K562 (cell line): ENCODE data around the gene RPS6KA2. TPM values are rescaled to one million over a fixed set of nuclear protein-coding genes. Genes with fewer than 3 reads are reported as not detected.

ENCODE experiments used
- ATAC-seq: fragments of 200-7000 bp; cut with Tn5 transposase; 3 replicates; pipeline ENCODE4 v1.9.1; 2020; ENCODE audit warnings: moderate library complexity
- BruUV-seq: library from RNA; stranded (reverse); fragments of 400-500 nt; replicated peaks from 2 replicates; lab custom pipeline; 2021; lab: Mats Ljungman, UMichigan
- CTCF ChIA-PET: fragments of 300-600 bp; formaldehyde crosslinking; extraction: SDS; loops from one replicate; lab custom pipeline; 2021; ENCODE audit warnings: low intra/inter-chr PET ratio; lab: Yijun Ruan, JAX
- POLR2A ChIA-PET: fragments of 300-600, 350-650 bp; sonication (Branson Sonifier 250); formaldehyde crosslinking; extraction: SDS; loops from one replicate; lab custom pipeline; 2021; ENCODE audit warnings: antibody characterized with exemption, inconsistent platforms; lab: Yijun Ruan, JAX
- DNase-seq, 4 experiments: peaks; one replicate each; pipeline versions ENCODE4 v3.0.0 to v3.0.0-alpha.2; 2011 to 2018; ENCODE audit warnings: low spot score in 3 of 4, mixed read lengths in 3 of 4; ENCODE audit errors: extremely low read depth in 1 of 4
- FAIRE-seq: peaks from 2 replicates; lab custom pipeline; 2011; peaks lifted over from hg19 to GRCh38; lab: Jason Lieb, UNC
- H2AFZ ChIP-seq: 2 replicates; pipeline ENCODE4 v1.6.0; 2011; ENCODE audit warnings: low read depth, low read length, control low read depth, inconsistent platforms
- H3K27ac ChIP-seq: fragments of 200-600 bp; 3 replicates; pipeline ENCODE4 v1.8.0; 2011; ENCODE audit warnings: low read depth, mild to moderate bottlenecking, control low read depth, inconsistent platforms, low read length, moderate library complexity, mixed read lengths; ENCODE audit errors: extremely low read depth
- H3K27me3 ChIP-seq, 2 experiments: fragments of 300-600 bp in 1 of 2; 2 replicates in 1 of 2; 3 replicates in 1 of 2; pipeline versions ENCODE4 v1.6.0 to v1.8.0; 2011; ENCODE audit warnings: inconsistent platforms in 2 of 2, low read length in 2 of 2, mild to moderate bottlenecking in 1 of 2, mixed read lengths in 1 of 2, moderate library complexity in 1 of 2; ENCODE audit not compliant: control insufficient read depth in 2 of 2, insufficient read depth in 2 of 2
- H3K36me3 ChIP-seq: fragments of 300-600 bp; 3 replicates; pipeline ENCODE4 v1.8.0; 2011; ENCODE audit warnings: mild to moderate bottlenecking, low read length, inconsistent platforms; ENCODE audit not compliant: control insufficient read depth, insufficient read depth
- H3K4me1 ChIP-seq, 2 experiments: fragments of 200-600 bp in 1 of 2; replicated peaks in 1 of 2; 2 replicates in 1 of 2; 3 replicates in 1 of 2; pipeline versions ENCODE4 v1.5.1 to v1.8.0; 2011; ENCODE audit warnings: inconsistent platforms in 2 of 2, low read length in 2 of 2, mild to moderate bottlenecking in 1 of 2, mixed read lengths in 1 of 2, moderate library complexity in 1 of 2; ENCODE audit not compliant: control insufficient read depth in 2 of 2, insufficient read depth in 2 of 2
- H3K4me2 ChIP-seq: 2 replicates; pipeline ENCODE4 v1.6.1; 2011; ENCODE audit warnings: low read length, control low read depth, inconsistent platforms, mixed read lengths; ENCODE audit not compliant: insufficient read depth
- H3K4me3 ChIP-seq: fragments of 200-600 bp; sonication (generic), shearing (Covaris generic); 2 replicates; pipeline ENCODE4 v1.5.1; 2016; ENCODE audit warnings: control low read depth, inconsistent platforms
- H3K79me2 ChIP-seq: fragments of 200-600 bp; 3 replicates; pipeline ENCODE4 v1.8.0; 2011; ENCODE audit warnings: low read length, inconsistent platforms; ENCODE audit not compliant: control insufficient read depth, insufficient read depth
- H3K9ac ChIP-seq, 2 experiments: 2 replicates each; pipeline versions ENCODE4 v1.6.0 to v1.6.1; 2011; ENCODE audit warnings: low read depth in 2 of 2, low read length in 2 of 2, control low read depth in 1 of 2, inconsistent platforms in 1 of 2, mild to moderate bottlenecking in 1 of 2, mixed read lengths in 1 of 2; ENCODE audit not compliant: insufficient read depth in 1 of 2
- H3K9me1 ChIP-seq: one replicate; pipeline ENCODE4 v1.6.0; 2011; ENCODE audit warnings: inconsistent platforms, mild to moderate bottlenecking, low read length, moderate library complexity; ENCODE audit not compliant: control insufficient read depth, insufficient read depth
- H3K9me3 ChIP-seq: replicated peaks from 2 replicates; pipeline ENCODE4 v1.5.1; 2011; ENCODE audit warnings: low read depth, low read length, inconsistent platforms; ENCODE audit not compliant: control insufficient read depth, insufficient read depth
- H4K20me1 ChIP-seq: replicated peaks from 2 replicates; pipeline ENCODE4 v1.6.1; 2011; ENCODE audit warnings: low read length, inconsistent platforms, mixed read lengths; ENCODE audit not compliant: control insufficient read depth, insufficient read depth
- EHMT2 ChIP-seq: fragments of 450-650 bp; IDR thresholded peaks from 2 replicates; pipeline ENCODE4 v1.6.1; 2018; ENCODE audit warnings: antibody characterized with exemption
- EP400 ChIP-seq: fragments of 450-650 bp; IDR thresholded peaks from 2 replicates; pipeline ENCODE4 v1.6.1; 2017; ENCODE audit warnings: antibody characterized with exemption, mild to moderate bottlenecking, moderate library complexity
- SAFB ChIP-seq: fragments of 200-400 bp; formaldehyde crosslinking; IDR thresholded peaks from 2 replicates; pipeline ENCODE4 v1.6.1; 2017; ENCODE audit warnings: low read depth, low read length, borderline replicate concordance
- SMARCA5 ChIP-seq: fragments of 450-650 bp; IDR thresholded peaks from 2 replicates; pipeline ENCODE4 v1.6.1; 2016
- ZNF134 ChIP-seq: fragments of 250-450 bp; sonication (Bioruptor Pico); conservative IDR thresholded peaks from 2 replicates; pipeline ENCODE4 v1.4.0; 2020
- WGBS: fragments of 100-300 bp; shearing (Covaris generic); methylation state at CpG from one replicate; pipeline ENCODE4 v1.1.6; 2016; ENCODE audit warnings: low coverage, mixed read lengths; ENCODE audit not compliant: insufficient coverage; ENCODE audit errors: missing lambda C conversion rate; 5-methylcytosine and 5-hydroxymethylcytosine counted together
- in situ Hi-C: fragments of 300-500 bp; cut with MboI; formaldehyde crosslinking; loops from 4 replicates; pipeline ENCODE4 v1.15.0; 2018; ENCODE audit warnings: inconsistent platforms, mixed read lengths
- intact Hi-C: fragments of 100-400 bp; cut with micrococcal nuclease; formaldehyde crosslinking; loops from 2 replicates; pipeline ENCODE4 v1.14.2; 2022
- polyA plus RNA-seq, 8 experiments: library from polyadenylated mRNA; depleted of rRNA in 4 of 8; stranded (reverse) in 5 of 8; unstranded in 3 of 8; fragments of >200 nt; fragmentation: Nextera tagmentation in 2 of 8; fragmentation: Illumina TruSeq in 1 of 8; extraction: Ambion mirVana in 2 of 8; extraction: Trizol in 1 of 8; gene quantifications; 2 replicates each; pipeline versions ENCODE4 v1.2.1 to v1.2.3, GENCODE V29; 2011 to 2014; ENCODE audit warnings: inconsistent platforms in 1 of 8, missing spikeins in 1 of 8
- total RNA-seq, 7 experiments: library from RNA; depleted of rRNA in 6 of 7; stranded (reverse); fragments of >200 nt in 6 of 7; fragmentation: Illumina TruSeq in 2 of 7; extraction: Trizol in 2 of 7; gene quantifications; 2 replicates each; pipeline versions ENCODE4 v1.2.1 to v1.2.3, GENCODE V29; 2011 to 2021; ENCODE audit warnings: low replicate concordance in 1 of 7
- TF ChIP-seq, protein P1 (sequence below), 3 experiments: IDR thresholded peaks in 2 of 3; conservative IDR thresholded peaks in 1 of 3; 2 replicates each; pipeline ENCODE4 v1.5.1; 2011 to 2012; ENCODE audit warnings: low read length in 3 of 3, mild to moderate bottlenecking in 3 of 3, control low read depth in 2 of 3, improper control_type of control experiment in 1 of 3, inconsistent platforms in 1 of 3, low read depth in 1 of 3, mixed read lengths in 1 of 3, moderate library complexity in 1 of 3; ENCODE audit not compliant: insufficient read depth in 2 of 3
- TF ChIP-seq, protein P2 (sequence below): fragments of 250-450 bp; sonication (Bioruptor Pico); IDR thresholded peaks from 2 replicates; pipeline ENCODE4 v1.4.0; 2020; ENCODE audit warnings: mild to moderate bottlenecking, moderate library complexity
- TF ChIP-seq, protein P3 (sequence below), 2 experiments: IDR thresholded peaks; 2 replicates each; pipeline ENCODE4 v1.6.1; 2011; ENCODE audit warnings: borderline replicate concordance in 1 of 2, control low read depth in 1 of 2, low read depth in 1 of 2, low read length in 1 of 2, mild to moderate bottlenecking in 1 of 2, mixed read lengths in 1 of 2, moderate library complexity in 1 of 2; ENCODE audit not compliant: insufficient read depth in 1 of 2, insufficient read length in 1 of 2, poor library complexity in 1 of 2, severe bottlenecking in 1 of 2; ENCODE audit errors: extremely low read depth in 1 of 2

RPS6KA2 gene
- total and polyA plus RNA-seq, 9 of the 15 experiments (the other 6 are each of a cell fraction or from before 2014, with no cell fraction given): 0.29 to 1.00 (median 0.53) TPM

DNA sequence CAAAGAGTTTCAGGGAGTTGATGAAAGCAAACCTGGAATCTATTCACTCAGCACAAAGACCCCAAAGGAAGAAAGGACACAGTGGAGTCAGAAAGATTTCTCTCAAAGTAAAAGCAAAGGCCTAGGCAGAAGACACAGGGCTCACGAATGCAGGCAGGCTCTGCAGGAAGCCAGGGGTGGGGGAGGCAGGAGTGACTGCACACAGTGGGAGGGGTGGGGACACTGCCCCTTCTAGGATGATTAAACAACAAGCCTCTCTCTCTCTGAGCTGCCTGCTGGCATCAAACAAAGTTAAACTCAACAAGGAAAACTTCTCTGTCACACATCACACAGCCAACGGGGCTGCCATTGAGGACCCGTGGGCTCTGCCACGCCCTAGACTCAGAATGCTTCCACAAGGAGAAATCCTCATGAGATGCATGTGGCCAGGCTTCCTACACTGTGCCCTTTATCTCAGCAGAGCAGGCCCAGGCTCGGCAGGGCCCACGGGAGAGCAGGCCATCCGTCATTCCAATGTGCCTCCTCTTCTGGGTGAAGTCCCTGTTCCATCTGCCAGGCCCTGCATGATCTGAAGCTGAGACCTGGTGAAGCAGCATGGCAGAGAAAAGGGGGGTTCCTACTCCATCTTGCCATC is 110.7 kb downstream of the RPS6KA2 start:
- no peak overlapping the region for H3K9ac ChIP-seq

DNA sequence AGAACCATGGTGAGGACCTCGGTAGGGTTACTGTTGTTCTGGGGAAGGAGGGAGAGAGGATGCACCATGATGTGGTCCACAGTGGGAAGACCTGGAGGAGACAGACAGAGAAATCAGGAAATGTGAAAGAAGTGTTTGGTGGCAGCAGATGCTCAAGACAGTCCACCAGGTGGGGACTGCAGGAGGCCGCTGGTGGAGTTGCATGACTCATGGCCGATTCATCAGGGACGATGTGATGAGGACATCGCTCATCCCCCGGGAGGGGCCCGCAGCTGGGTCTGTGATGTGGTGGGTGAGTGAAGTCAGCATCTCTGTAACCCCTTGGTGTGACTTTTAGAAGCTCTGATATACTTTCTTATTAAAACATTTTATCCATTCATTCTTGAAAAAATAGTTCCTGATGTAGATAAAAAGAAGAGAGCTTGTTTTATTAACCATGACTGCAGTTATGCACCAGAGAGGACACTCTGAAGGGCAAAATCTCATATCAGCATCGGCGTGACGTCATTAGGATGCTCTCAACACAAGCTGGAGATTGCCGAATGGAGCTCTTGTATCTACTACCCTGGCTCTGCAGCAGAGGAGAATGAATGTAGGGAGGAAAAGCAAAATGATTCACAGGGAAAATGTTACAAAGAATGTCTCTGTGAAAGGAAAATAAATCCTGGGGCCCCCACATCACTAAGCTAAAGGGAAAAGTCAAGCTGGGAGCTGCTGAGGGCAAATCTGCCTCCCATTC is 111.8 kb downstream of the RPS6KA2 start:
- ATAC-seq (peak; percentile 64), DNase-seq (peak in 3 of 4 experiments; percentile 12 to 22 (median 18)), FAIRE-seq (no peak)
- in situ Hi-C loops: no loop called here
- no peaks in the 10 kb centered on the region for H3K9me3 ChIP-seq
- CTCF ChIA-PET: no interaction called here
- no peaks in the 10 kb centered on the region for H3K4me1 ChIP-seq
- no peak overlapping the region for H3K4me2 ChIP-seq
- WGBS: under 1% methylated on average over 10 of the region's 11 CpGs
- no peaks in the 10 kb centered on the region for H3K79me2 ChIP-seq
- H3K27me3 ChIP-seq: peaks cover 5 to 20% of the 10 kb centered on the region in 2 experiments; a peak in 3 of 5 replicates
- H3K36me3 ChIP-seq: no peaks in the 10 kb centered on the region
- BruUV-seq: no TSS peak
- no peaks in the 10 kb centered on the region; the same call in 1 of the 2 replicates for H4K20me1 ChIP-seq
- intact Hi-C loops: no loop called here
- POLR2A ChIA-PET: interaction anchor here (0.6 kb wide), 1 partner anchor 11 kb away, joined by 3 read pairs; no protein-coding TSS in a partner anchor
- no peak overlapping the region for H3K27ac ChIP-seq
- H3K9me1 ChIP-seq: no peaks in the 10 kb centered on the region
- H3K4me3 ChIP-seq: no peak overlapping the region
- no peak overlapping the region for H2AFZ ChIP-seq
- no peak overlapping the region for H3K9ac ChIP-seq
- no peak for TF ChIP-seq SMARCA5
- TF ChIP-seq, protein P1, sequence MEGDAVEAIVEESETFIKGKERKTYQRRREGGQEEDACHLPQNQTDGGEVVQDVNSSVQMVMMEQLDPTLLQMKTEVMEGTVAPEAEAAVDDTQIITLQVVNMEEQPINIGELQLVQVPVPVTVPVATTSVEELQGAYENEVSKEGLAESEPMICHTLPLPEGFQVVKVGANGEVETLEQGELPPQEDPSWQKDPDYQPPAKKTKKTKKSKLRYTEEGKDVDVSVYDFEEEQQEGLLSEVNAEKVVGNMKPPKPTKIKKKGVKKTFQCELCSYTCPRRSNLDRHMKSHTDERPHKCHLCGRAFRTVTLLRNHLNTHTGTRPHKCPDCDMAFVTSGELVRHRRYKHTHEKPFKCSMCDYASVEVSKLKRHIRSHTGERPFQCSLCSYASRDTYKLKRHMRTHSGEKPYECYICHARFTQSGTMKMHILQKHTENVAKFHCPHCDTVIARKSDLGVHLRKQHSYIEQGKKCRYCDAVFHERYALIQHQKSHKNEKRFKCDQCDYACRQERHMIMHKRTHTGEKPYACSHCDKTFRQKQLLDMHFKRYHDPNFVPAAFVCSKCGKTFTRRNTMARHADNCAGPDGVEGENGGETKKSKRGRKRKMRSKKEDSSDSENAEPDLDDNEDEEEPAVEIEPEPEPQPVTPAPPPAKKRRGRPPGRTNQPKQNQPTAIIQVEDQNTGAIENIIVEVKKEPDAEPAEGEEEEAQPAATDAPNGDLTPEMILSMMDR (IDR thresholded peaks at IDR 0.05 in 2 of 3, conservative IDR thresholded peaks at IDR 0.05 in 1 of 3; ENCODE audit: insufficient read depth in 2 of 3, low read depth in 1 of 3, low read length in 3 of 3): 0 out of 6 replicates have a peak, but pooled peaks of 2 of the 3 experiments have one; percentile 7 to 11
- TF ChIP-seq, protein P2, sequence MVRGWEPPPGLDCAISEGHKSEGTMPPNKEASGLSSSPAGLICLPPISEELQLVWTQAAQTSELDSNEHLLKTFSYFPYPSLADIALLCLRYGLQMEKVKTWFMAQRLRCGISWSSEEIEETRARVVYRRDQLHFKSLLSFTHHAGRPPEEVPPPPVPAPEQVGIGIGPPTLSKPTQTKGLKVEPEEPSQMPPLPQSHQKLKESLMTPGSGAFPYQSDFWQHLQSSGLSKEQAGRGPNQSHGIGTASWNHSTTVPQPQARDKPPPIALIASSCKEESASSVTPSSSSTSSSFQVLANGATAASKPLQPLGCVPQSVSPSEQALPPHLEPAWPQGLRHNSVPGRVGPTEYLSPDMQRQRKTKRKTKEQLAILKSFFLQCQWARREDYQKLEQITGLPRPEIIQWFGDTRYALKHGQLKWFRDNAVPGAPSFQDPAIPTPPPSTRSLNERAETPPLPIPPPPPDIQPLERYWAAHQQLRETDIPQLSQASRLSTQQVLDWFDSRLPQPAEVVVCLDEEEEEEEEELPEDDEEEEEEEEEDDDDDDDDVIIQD: no peak
- no peak for TF ChIP-seq EHMT2
- TF ChIP-seq, protein P3, sequence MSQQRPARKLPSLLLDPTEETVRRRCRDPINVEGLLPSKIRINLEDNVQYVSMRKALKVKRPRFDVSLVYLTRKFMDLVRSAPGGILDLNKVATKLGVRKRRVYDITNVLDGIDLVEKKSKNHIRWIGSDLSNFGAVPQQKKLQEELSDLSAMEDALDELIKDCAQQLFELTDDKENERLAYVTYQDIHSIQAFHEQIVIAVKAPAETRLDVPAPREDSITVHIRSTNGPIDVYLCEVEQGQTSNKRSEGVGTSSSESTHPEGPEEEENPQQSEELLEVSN (IDR thresholded peaks at IDR 0.05; ENCODE audit: borderline replicate concordance in 1 of 2, extremely low read depth in 1 of 2, insufficient read depth in 1 of 2, insufficient read length in 1 of 2, low read depth in 1 of 2, low read length in 1 of 2, poor library complexity in 1 of 2, severe bottlenecking in 1 of 2): no peak
- no peak for TF ChIP-seq EP400

More for the DNA sequence above, 110.7 kb downstream of the RPS6KA2 start:
- H3K4me3 ChIP-seq: no peak overlapping the region
- FAIRE-seq: no peak
- no peaks in the 10 kb centered on the region for H3K9me3 ChIP-seq
- in situ Hi-C loops (no loop called here), intact Hi-C loops (no loop called here)
- no peaks in the 10 kb centered on the region for H3K79me2 ChIP-seq
- POLR2A ChIA-PET: interaction anchor here (0.6 kb wide), 1 partner anchor 15 kb away, joined by 3 read pairs; no protein-coding TSS in a partner anchor
- H3K36me3 ChIP-seq: no peaks in the 10 kb centered on the region
- BruUV-seq: no TSS peak
- no peak overlapping the region for H3K4me2 ChIP-seq
- DNase-seq: no peak
- CTCF ChIA-PET: no interaction called here
- H3K27me3 ChIP-seq: peaks cover 0 to 27% of the 10 kb centered on the region in 2 experiments; a peak in 2 of 5 replicates
- H4K20me1 ChIP-seq: no peaks in the 10 kb centered on the region; the same call in 1 of the 2 replicates
- H2AFZ ChIP-seq: no peak overlapping the region
- H3K27ac ChIP-seq: no peak overlapping the region
- H3K4me1 ChIP-seq: no peaks in the 10 kb centered on the region
- no peaks in the 10 kb centered on the region for H3K9me1 ChIP-seq
- WGBS: 0% methylated on average over 7 of the region's 7 CpGs
- TF ChIP-seq ZNF134: no peak
- no peak for TF ChIP-seq SAFB
- ATAC-seq: no peak
